ENCODE data around the gene KRTAP4-8. TPM values are rescaled to one million over a fixed set of nuclear protein-coding genes. Genes with fewer than 3 reads are reported as not detected.

The KRTAP4-8 gene
- total and polyA plus RNA-seq, 2 of the 8 experiments (the other 6 are each of a cell fraction or from before 2014, with no cell fraction given): not detected

GRCh38 chr17:41116297-41116696, 18.4 kb upstream of the KRTAP4-8 start:
- Histone ChIP-seq H3K4me2 (ENCODE audit: insufficient read depth in 1 of 2, low read depth in 2 of 2, low read length in 2 of 2) (no peak overlapping the region), H3K27ac (ENCODE audit: low read depth, low read length) (no peak overlapping the region), H3K14ac (ENCODE audit: insufficient read length) (no peak overlapping the region), H3K18ac (ENCODE audit: extremely low read depth, low read length) (no peak overlapping the region), H3K23ac (ENCODE audit: insufficient read length) (no peak overlapping the region), H3K9me3 (ENCODE audit: insufficient read depth in 2 of 2, low read depth in 1 of 2, low read length in 1 of 2) (peaks cover 12 to 21% of the 10 kb centered on the region in 2 experiments), H3K9ac (replicated peaks in 1 of 4; ENCODE audit: extremely low read depth in 1 of 4, low read depth in 3 of 4, low read length in 3 of 4) (no peak overlapping the region), H3K36me3 (ENCODE audit: control insufficient read depth in 2 of 4, insufficient read depth in 4 of 4, low read length in 3 of 4) (no peaks in the 10 kb centered on the region; a peak in 1 of 8 replicates), H4K5ac (ENCODE audit: insufficient read length, low read depth, low read length) (no peak overlapping the region), H3K4me3 (ENCODE audit: extremely low read depth in 1 of 4, insufficient read depth in 2 of 4, low read depth in 3 of 4, low read length in 4 of 4) (no peak overlapping the region), H4K8ac (ENCODE audit: extremely low read depth, insufficient read depth, low read length) (no peak overlapping the region), H3K79me2 (ENCODE audit: control insufficient read depth in 1 of 2, insufficient read depth in 2 of 2, low read length in 2 of 2) (no peaks in the 10 kb centered on the region), H3K79me1 (ENCODE audit: low read depth, low read length) (no peaks in the 10 kb centered on the region), H2AK5ac (ENCODE audit: low read depth, low read length) (no peak overlapping the region), H2AFZ (ENCODE audit: low read length) (no peak overlapping the region), H3K27me3 (replicated peaks in 1 of 4; ENCODE audit: control insufficient read depth in 3 of 4, extremely low read depth in 1 of 4, insufficient read depth in 3 of 4, low read length in 3 of 4) (no peaks in the 10 kb centered on the region), H3K23me2 (ENCODE audit: low read depth, low read length) (no peaks in the 10 kb centered on the region), H4K91ac (replicated peaks; ENCODE audit: insufficient read length, low read length) (no peak overlapping the region), H3K4me1 (replicated peaks in 1 of 4; ENCODE audit: control insufficient read depth in 3 of 4, insufficient read depth in 4 of 4, low read length in 3 of 4) (no peaks in the 10 kb centered on the region), H3K56ac (replicated peaks; ENCODE audit: insufficient read length, low read depth, low read length) (no peak overlapping the region), H2BK12ac (ENCODE audit: low read depth, low read length) (no peak overlapping the region), H3K4ac (replicated peaks; ENCODE audit: insufficient read length, low read depth, low read length) (no peak overlapping the region), H4K20me1 (replicated peaks in 1 of 2; ENCODE audit: control insufficient read depth in 1 of 2, insufficient read depth in 2 of 2, low read length in 2 of 2) (no peaks in the 10 kb centered on the region), H2BK120ac (replicated peaks; ENCODE audit: low read depth, low read length) (no peak overlapping the region), H2BK5ac (ENCODE audit: low read depth, low read length) (no peak overlapping the region), H2BK20ac (ENCODE audit: low read length) (no peak overlapping the region), H2BK15ac (ENCODE audit: low read length) (no peak overlapping the region)
- DNase-seq (ENCODE audit: low read depth in 1 of 2, low spot score in 2 of 2): no peak
- WGBS, 2 experiments (ENCODE audit: extremely low coverage in 1 of 2, insufficient coverage in 1 of 2, insufficient read length in 1 of 2, insufficient replicate concordance in 2 of 2, low coverage in 1 of 2, low lambda C conversion rate in 2 of 2, missing lambda C conversion rate in 1 of 2): 89% methylated on average over 5 of the region's 5 CpGs; no CpG with 5 or more reads in 1 of the 2 experiments
- FAIRE-seq: no peak
- no peak for TF ChIP-seq CREB1 (IDR thresholded peaks at IDR 0.05)
- no peak for TF ChIP-seq KDM5A (IDR thresholded peaks at IDR 0.05; ENCODE audit: low read length)
- no peak for TF ChIP-seq FOSL1 (IDR thresholded peaks at IDR 0.05; ENCODE audit: insufficient read depth, low read depth, low read length)
- TF ChIP-seq E2F6 (IDR thresholded peaks at IDR 0.05): no peak
- TF ChIP-seq POLR2A (IDR thresholded peaks at IDR 0.05; ENCODE audit: control extremely low read depth in 1 of 2, low read depth in 2 of 2, low read length in 2 of 2): no peak
- no peak for TF ChIP-seq SIRT6 (IDR thresholded peaks at IDR 0.05; ENCODE audit: low read length)
- TF ChIP-seq RAD21 (IDR thresholded peaks at IDR 0.05 in 1 of 2, conservative IDR thresholded peaks at IDR 0.05 in 1 of 2; ENCODE audit: low read depth in 2 of 2, low read length in 2 of 2): no peak
- no peak for TF ChIP-seq BACH1 (IDR thresholded peaks at IDR 0.05; ENCODE audit: low read length)
- no peak for TF ChIP-seq MAFK (IDR thresholded peaks at IDR 0.05; ENCODE audit: low read depth, low read length)
- no peak for TF ChIP-seq MAX (IDR thresholded peaks at IDR 0.05)
- TF ChIP-seq USF2 (IDR thresholded peaks at IDR 0.05; ENCODE audit: low read length): no peak
- no peak for TF ChIP-seq TCF12 (IDR thresholded peaks at IDR 0.05; ENCODE audit: low read depth, low read length)
- TF ChIP-seq BRCA1 (IDR thresholded peaks at IDR 0.05; ENCODE audit: low read depth, low read length): no peak
- TF ChIP-seq CTBP2 (IDR thresholded peaks at IDR 0.05; ENCODE audit: borderline replicate concordance, insufficient read depth, insufficient read length, low read length): no peak
- ChIA-PET POLR2A (ENCODE audit: partially characterized antibody) (no interaction called here), CTCF (ENCODE audit: partially characterized antibody) (no interaction called here)
